Small intestine (tissue), 7 donors: ENCODE results near the gene ELK3. TPM values are rescaled to one million over a fixed set of nuclear protein-coding genes. Genes with fewer than 3 reads are reported as not detected.

Experiments used
- DNase-seq, 2 donors: peaks; one replicate each; pipeline versions ENCODE4 v3.0.0 to v3.0.0-alpha.2; 2013
- FAIRE-seq: peaks from 2 replicates; lab custom pipeline; 2012; peaks lifted over from hg19 to GRCh38; lab: Jason Lieb, UNC
- H3K27ac ChIP-seq, 3 donors: one replicate each; pipeline ENCODE4 v1.5.1; 2013; ENCODE audit warnings: low read length in 2 of 3, mild to moderate bottlenecking in 2 of 3, control low read depth in 1 of 3, inconsistent platforms in 1 of 3, low read depth in 1 of 3, moderate library complexity in 1 of 3
- H3K27me3 ChIP-seq, 3 donors: one replicate each; pipeline ENCODE4 v1.6.1; 2013; ENCODE audit warnings: low read length in 3 of 3, inconsistent platforms in 1 of 3; ENCODE audit not compliant: control insufficient read depth in 3 of 3, insufficient read depth in 3 of 3
- H3K36me3 ChIP-seq, 3 donors: one replicate each; pipeline ENCODE4 v1.6.1; 2013; ENCODE audit warnings: low read length in 3 of 3, inconsistent platforms in 1 of 3, low read depth in 1 of 3, mild to moderate bottlenecking in 1 of 3, moderate library complexity in 1 of 3; ENCODE audit not compliant: control insufficient read depth in 3 of 3, insufficient read depth in 2 of 3
- H3K4me1 ChIP-seq, 3 donors: one replicate each; pipeline ENCODE4 v1.6.1; 2013; ENCODE audit warnings: low read length in 2 of 3, inconsistent platforms in 1 of 3, low read depth in 1 of 3, mild to moderate bottlenecking in 1 of 3, moderate library complexity in 1 of 3; ENCODE audit not compliant: control insufficient read depth in 3 of 3, insufficient read depth in 2 of 3
- H3K4me3 ChIP-seq, 3 donors: one replicate each; pipeline ENCODE4 v1.5.1; 2013; ENCODE audit warnings: low read length in 3 of 3, control low read depth in 1 of 3, inconsistent platforms in 1 of 3, low read depth in 1 of 3, mild to moderate bottlenecking in 1 of 3, moderate library complexity in 1 of 3
- H3K9me3 ChIP-seq, 2 donors: one replicate each; pipeline ENCODE4 v1.6.1; 2013; ENCODE audit warnings: low read depth in 1 of 2, low read length in 1 of 2; ENCODE audit not compliant: control insufficient read depth in 2 of 2, insufficient read depth in 1 of 2
- WGBS, 3 donors: extraction: QIAGEN DNeasy Blood & Tissue Kit; methylation state at CpG; one replicate each; pipeline ENCODE4 v1.1.7; 2013; 5-methylcytosine and 5-hydroxymethylcytosine counted together
- polyA plus RNA-seq, 4 donors: library from polyadenylated mRNA; stranded (reverse) in 3 of 4; unstranded in 1 of 4; fragments of 200-250 nt in 3 of 4; fragments of 120-200 nt in 1 of 4; gene quantifications; one replicate each; pipeline versions ENCODE4 v1.2.1 to v1.2.3, GENCODE V29; 2013
- donor health status: healthy with polysubstance abuse.
- donor health status: control.
- donor health status: control.
- donor health status: Bipolar disorder and iron deficiency.
- donor health status: healthy.

The ELK3 gene
- polyA plus RNA-seq, 4 donors, result 0.67 to 15.9 (median 10.8) TPM

DNA sequence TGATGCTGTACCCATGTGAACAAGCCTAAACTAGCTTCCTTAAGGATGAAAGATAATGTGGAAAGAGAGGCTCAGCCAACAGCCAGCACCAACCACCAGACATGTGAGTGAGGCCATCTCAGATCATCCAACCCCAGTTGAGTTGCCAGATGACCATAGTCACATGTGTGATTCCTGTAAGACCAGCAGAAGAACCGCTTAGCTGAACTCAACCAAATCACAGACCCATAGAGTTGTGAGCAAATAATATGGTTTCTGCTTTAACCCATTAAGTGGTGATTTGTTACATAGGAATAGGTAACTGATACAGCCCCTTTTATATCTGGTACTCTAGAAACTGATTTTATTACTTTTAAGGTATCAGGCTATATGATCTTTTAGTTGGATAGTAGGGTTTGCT is 17.6 kb upstream of the ELK3 start:
- H3K27me3 ChIP-seq, result no peaks in the 10 kb centered on the region
- no peak overlapping the region for H3K27ac ChIP-seq
- H3K9me3 ChIP-seq, result peaks cover 0 to 16% of the 10 kb centered on the region in 2 donors
- H3K36me3 ChIP-seq, result no peaks in the 10 kb centered on the region
- DNase-seq, result no peak
- no peak for FAIRE-seq
- WGBS, 3 donors, result 95 to 100% (median 98%) methylated on average over 1 of the region's 1 CpG
- no peak overlapping the region for H3K4me3 ChIP-seq
- no peaks in the 10 kb centered on the region for H3K4me1 ChIP-seq

GRCh38 chr12:96177013-96177412 is 17.2 kb upstream of the ELK3 start:
- Histone ChIP-seq H3K4me3 (no peak overlapping the region), H3K27me3 (no peaks in the 10 kb centered on the region), H3K36me3 (no peaks in the 10 kb centered on the region), H3K27ac (no peak overlapping the region), H3K4me1 (no peaks in the 10 kb centered on the region), H3K9me3 (peaks cover 0 to 16% of the 10 kb centered on the region in 2 donors)
- FAIRE-seq, result no peak
- DNase-seq, result no peak
- WGBS, 3 donors, result 65 to 85% (median 71%) methylated on average over 1 of the region's 1 CpG

DNA sequence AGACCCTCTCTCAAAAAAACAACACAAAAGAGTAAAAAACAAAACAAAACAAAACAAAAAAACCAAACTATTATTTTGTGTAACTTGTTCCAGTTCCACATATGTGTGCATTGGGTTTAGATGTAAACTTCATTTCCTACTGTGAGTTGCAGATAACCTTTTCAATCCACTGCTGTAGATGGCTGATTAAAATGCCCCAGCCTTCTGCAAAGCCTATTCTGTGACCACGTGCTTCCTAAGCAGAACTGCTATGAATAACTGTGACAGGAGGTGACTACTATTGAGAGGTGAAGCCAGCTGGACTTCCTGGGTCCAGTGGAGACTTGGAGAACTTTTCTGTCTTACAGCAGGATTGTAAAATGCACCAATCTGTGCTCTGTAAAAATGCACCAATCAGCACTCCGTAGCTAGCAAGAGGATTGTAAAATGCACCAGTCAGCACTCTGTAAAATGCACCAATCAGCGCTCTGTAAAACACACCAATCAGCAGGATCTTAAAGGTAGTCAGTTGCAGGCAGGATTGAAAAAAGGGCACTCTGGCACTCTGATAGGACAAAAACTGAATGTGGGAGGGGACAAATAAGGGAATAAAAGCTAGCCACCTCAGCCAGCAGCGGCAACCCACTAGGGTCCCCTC is 10.3 kb upstream of the ELK3 start:
- FAIRE-seq (no peak), DNase-seq (no peak)
- Histone ChIP-seq H3K36me3 (no peaks in the 10 kb centered on the region), H3K9me3 (no peaks in the 10 kb centered on the region), H3K4me3 (no peak overlapping the region), H3K27ac (no peak overlapping the region), H3K27me3 (peaks cover 0 to 9% (median 0%) of the 10 kb centered on the region in 3 donors), H3K4me1 (no peaks in the 10 kb centered on the region)
- WGBS, 3 donors, result 86 to 93% (median 87%) methylated on average over 4 of the region's 4 CpGs

DNA sequence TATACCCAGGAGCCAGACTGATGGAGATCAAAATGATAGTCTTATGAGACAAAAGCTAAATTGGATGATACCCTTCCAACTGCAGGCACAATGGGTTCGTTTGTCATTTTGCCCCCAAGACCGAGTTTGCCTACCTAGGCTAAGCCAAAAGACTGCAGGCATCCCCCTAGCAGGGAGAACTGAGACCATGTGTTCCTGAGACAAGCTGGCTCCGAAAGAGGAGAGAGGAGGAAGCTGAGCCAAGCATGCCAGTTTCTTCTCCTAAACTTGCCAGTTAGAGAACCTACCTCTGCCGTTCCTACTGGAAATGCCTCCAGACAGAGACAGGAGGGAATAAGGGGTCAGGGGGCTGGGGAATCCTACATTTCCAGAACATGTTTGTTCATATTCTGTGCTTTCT is 8.3 kb upstream of the ELK3 start:
- H3K9me3 ChIP-seq, result no peaks in the 10 kb centered on the region
- no peaks in the 10 kb centered on the region for H3K36me3 ChIP-seq
- WGBS, 3 donors, result 81 to 87% (median 85%) methylated on average over 4 of the region's 4 CpGs
- no peak overlapping the region for H3K4me3 ChIP-seq
- DNase-seq (no peak), FAIRE-seq (no peak)
- peaks cover 0 to 12% (median 0%) of the 10 kb centered on the region in 3 donors for H3K27me3 ChIP-seq
- H3K4me1 ChIP-seq, result no peaks in the 10 kb centered on the region
- H3K27ac ChIP-seq, result no peak overlapping the region

DNA sequence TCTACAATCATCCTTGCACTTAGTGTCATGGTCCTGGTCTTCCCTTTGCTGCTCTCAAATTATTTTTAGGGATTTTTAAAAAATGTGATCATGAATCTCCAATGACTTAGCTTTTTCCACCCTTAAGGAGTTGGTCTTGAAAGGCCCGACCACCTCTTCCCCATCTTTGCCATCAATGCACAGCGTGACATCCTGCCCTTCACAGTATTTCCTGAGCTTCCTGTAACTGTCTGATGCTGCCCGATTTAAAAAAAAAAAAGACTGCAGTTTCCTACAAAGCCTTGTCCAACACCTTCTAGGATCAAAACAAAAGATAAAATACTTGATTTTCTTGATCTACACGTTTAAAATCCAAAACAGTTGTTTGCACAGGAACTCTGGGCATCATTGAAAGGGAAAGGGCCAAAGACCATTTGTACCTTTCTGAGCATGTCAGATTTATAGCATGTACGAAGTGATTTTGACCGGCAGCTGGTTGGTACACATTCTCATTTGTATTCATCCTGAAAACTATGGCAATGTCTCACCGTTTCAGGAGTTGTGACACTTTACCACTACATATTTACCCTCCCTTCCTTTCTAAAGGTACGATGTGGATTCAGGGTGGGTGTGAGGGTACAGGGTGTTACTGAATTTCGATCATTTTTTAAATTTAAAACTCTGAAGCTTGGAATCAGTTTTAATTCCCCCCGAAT is 7.4 kb upstream of the ELK3 start:
- Histone ChIP-seq H3K27me3 (peaks cover 0 to 12% (median 0%) of the 10 kb centered on the region in 3 donors), H3K4me3 (no peak overlapping the region), H3K9me3 (no peaks in the 10 kb centered on the region), H3K4me1 (no peaks in the 10 kb centered on the region), H3K27ac (no peak overlapping the region), H3K36me3 (no peaks in the 10 kb centered on the region)
- DNase-seq, result no peak
- WGBS, 3 donors, result 43 to 59% (median 49%) methylated on average over 10 of the region's 10 CpGs
- no peak for FAIRE-seq

GRCh38 chr12:96187956-96188355 is 6.2 kb upstream of the ELK3 start:
- DNase-seq (no peak), FAIRE-seq (no peak)
- Histone ChIP-seq H3K4me1 (no peaks in the 10 kb centered on the region), H3K27ac (no peak overlapping the region), H3K9me3 (no peaks in the 10 kb centered on the region), H3K36me3 (no peaks in the 10 kb centered on the region), H3K4me3 (no peak overlapping the region), H3K27me3 (peaks cover 0 to 12% (median 0%) of the 10 kb centered on the region in 3 donors)
- 73 to 98% (median 87%) methylated on average over 2 of the region's 2 CpGs for WGBS, 3 donors

- DNase-seq (no peak), FAIRE-seq (no peak)
- no peak overlapping the region for H3K4me3 ChIP-seq
- WGBS, 3 donors, result 73 to 77% (median 76%) methylated on average over 5 of the region's 5 CpGs
- H3K9me3 ChIP-seq, result no peaks in the 10 kb centered on the region
- H3K4me1 ChIP-seq, result no peaks in the 10 kb centered on the region
- peaks cover 0 to 11% (median 0%) of the 10 kb centered on the region in 3 donors for H3K27me3 ChIP-seq
- no peaks in the 10 kb centered on the region for H3K36me3 ChIP-seq
- no peak overlapping the region for H3K27ac ChIP-seq
These were observed 4.4 kb upstream of the ELK3 start for GRCh38 chr12:96189781-96190180.

- no peak for DNase-seq
- H3K4me3 ChIP-seq, result no peak overlapping the region
- H3K9me3 ChIP-seq, result no peaks in the 10 kb centered on the region
- no peak overlapping the region for H3K27ac ChIP-seq
- WGBS, 3 donors, result 80 to 87% (median 85%) methylated on average over 10 of the region's 10 CpGs
- H3K27me3 ChIP-seq, result peaks cover 0 to 8% (median 0%) of the 10 kb centered on the region in 3 donors
- no peaks in the 10 kb centered on the region for H3K4me1 ChIP-seq
- H3K36me3 ChIP-seq, result no peaks in the 10 kb centered on the region
- no peak for FAIRE-seq
These were observed 3.6 kb upstream of the ELK3 start for GRCh38 chr12:96190413-96191108.
